HepG2 (cell line): Measurements from ENCODE around the gene GLIS1. TPM values are rescaled to one million over a fixed set of nuclear protein-coding genes. Genes with fewer than 3 reads are reported as not detected.

Experiments
- ATAC-seq: fragments of 200-7000 bp; cut with Tn5 transposase; 3 replicates; pipeline ENCODE4 v1.9.1; 2020; ENCODE audit warnings: mild to moderate bottlenecking, moderate library complexity
- BruUV-seq: library from RNA; stranded (reverse); fragments of 400-500 nt; replicated peaks from 2 replicates; lab custom pipeline; 2021; lab: Mats Ljungman, UMichigan
- CTCF ChIA-PET: fragments of 300-600 bp; formaldehyde crosslinking; extraction: SDS; loops from one replicate; lab custom pipeline; 2021; ENCODE audit warnings: low total read pairs, inconsistent platforms, low intra/inter-chr PET ratio; lab: Yijun Ruan, JAX
- POLR2A ChIA-PET: fragments of 350-600 bp; sonication (Branson Sonifier 250); formaldehyde crosslinking; loops from one replicate; lab custom pipeline; 2020; ENCODE audit warnings: antibody characterized with exemption, inconsistent platforms; lab: Yijun Ruan, JAX
- DNase-seq: peaks from one replicate; pipeline ENCODE4 v3.0.0-alpha.2; 2015; ENCODE audit warnings: low spot score
- FAIRE-seq: peaks from 3 replicates; lab custom pipeline; 2011; peaks lifted over from hg19 to GRCh38; lab: Jason Lieb, UNC
- H2AFZ ChIP-seq: one replicate; pipeline ENCODE4 v1.6.1; 2011; ENCODE audit warnings: low read length, inconsistent platforms
- H3K27ac ChIP-seq: fragments of 300-600 bp; 3 replicates; pipeline ENCODE4 v1.8.0; 2011; ENCODE audit warnings: mixed run types, mild to moderate bottlenecking, mixed read lengths, low read length, inconsistent platforms; ENCODE audit not compliant: insufficient read depth; ENCODE audit errors: extremely low read length
- H3K27me3 ChIP-seq, 2 experiments: fragments of 200-600 bp in 1 of 2; 2 replicates in 1 of 2; 3 replicates in 1 of 2; pipeline versions ENCODE4 v1.6.0 to v1.8.0; 2011; ENCODE audit warnings: low read length in 2 of 2, mild to moderate bottlenecking in 2 of 2, moderate library complexity in 2 of 2, inconsistent platforms in 1 of 2; ENCODE audit not compliant: insufficient read depth in 2 of 2, control insufficient read depth in 1 of 2
- H3K36me3 ChIP-seq, 2 experiments: fragments of 200-600 bp in 1 of 2; replicated peaks in 1 of 2; 2 replicates in 1 of 2; 3 replicates in 1 of 2; pipeline versions ENCODE4 v1.5.1 to v1.8.0; 2011; ENCODE audit warnings: low read length in 2 of 2, inconsistent platforms in 1 of 2; ENCODE audit not compliant: insufficient read depth in 2 of 2, control insufficient read depth in 1 of 2
- H3K4me1 ChIP-seq: 2 replicates; pipeline ENCODE4 v1.5.1; 2012; ENCODE audit warnings: low read length, inconsistent platforms; ENCODE audit not compliant: insufficient read depth
- H3K4me2 ChIP-seq: 2 replicates; pipeline ENCODE4 v1.6.0; 2011; ENCODE audit warnings: low read depth, low read length, inconsistent platforms
- H3K4me3 ChIP-seq, 3 experiments: fragments of 200-600 bp in 1 of 3; sonication (generic), shearing (Covaris generic) in 1 of 3; replicated peaks in 1 of 3; 2 replicates each; pipeline ENCODE4 v1.5.1; 2011 to 2016; ENCODE audit warnings: low read length in 3 of 3, inconsistent platforms in 2 of 3, low read depth in 2 of 3, mild to moderate bottlenecking in 2 of 3, control low read depth in 1 of 3, mixed read lengths in 1 of 3; ENCODE audit not compliant: insufficient read depth in 1 of 3
- H3K79me2 ChIP-seq: one replicate; pipeline ENCODE4 v1.6.1; 2011; ENCODE audit warnings: low read length, inconsistent platforms; ENCODE audit not compliant: insufficient read depth
- H3K9ac ChIP-seq: 2 replicates; pipeline ENCODE4 v1.6.0; 2011; ENCODE audit warnings: mild to moderate bottlenecking, low read depth, low read length, inconsistent platforms; ENCODE audit not compliant: insufficient read depth
- H3K9me3 ChIP-seq: 2 replicates; pipeline ENCODE4 v1.5.1; 2012; ENCODE audit warnings: mild to moderate bottlenecking, low read length
- H4K20me1 ChIP-seq: 2 replicates; pipeline ENCODE4 v1.6.0; 2011; ENCODE audit warnings: inconsistent platforms, mild to moderate bottlenecking, low read length, moderate library complexity; ENCODE audit not compliant: insufficient read depth
- ATF2 ChIP-seq: sonication (generic); formaldehyde crosslinking; IDR thresholded peaks from 2 replicates; pipeline ENCODE4 v1.4.0; 2020; ENCODE audit warnings: missing genetic modification reagents
- BCL3 ChIP-seq: sonication (generic); formaldehyde crosslinking; IDR thresholded peaks from 2 replicates; pipeline ENCODE4 v1.5.1; 2020; ENCODE audit warnings: mild to moderate bottlenecking, missing genetic modification reagents, moderate library complexity
- ELF3 ChIP-seq: IDR thresholded peaks from 2 replicates; pipeline ENCODE4 v1.6.1; 2016; ENCODE audit warnings: missing genetic modification reagents, missing compliant biosample characterization
- ETV6 ChIP-seq: sonication (generic); formaldehyde crosslinking; conservative IDR thresholded peaks from 2 replicates; pipeline ENCODE4 v1.4.0; 2020; ENCODE audit warnings: missing genetic modification reagents
- FOSL2 ChIP-seq: sonication (generic); formaldehyde crosslinking; IDR thresholded peaks from 2 replicates; pipeline ENCODE4 v1.4.0; 2020; ENCODE audit warnings: missing genetic modification reagents
- HOXA9 ChIP-seq: sonication (generic); formaldehyde crosslinking; IDR thresholded peaks from 2 replicates; pipeline ENCODE4 v1.8.1; 2022; ENCODE audit warnings: missing genetic modification reagents, mild to moderate bottlenecking, moderate library complexity, borderline replicate concordance
- MAZ ChIP-seq, 2 experiments: sonication (generic) in 1 of 2; formaldehyde crosslinking in 1 of 2; IDR thresholded peaks; 2 replicates each; pipeline versions ENCODE4 v1.5.0 to v1.6.1; 2012 to 2020; ENCODE audit warnings: low read depth in 2 of 2, mild to moderate bottlenecking in 2 of 2, borderline replicate concordance in 1 of 2, improper control_type of control experiment in 1 of 2, low read length in 1 of 2, missing genetic modification reagents in 1 of 2, moderate library complexity in 1 of 2
- MTA1 ChIP-seq: sonication (generic); formaldehyde crosslinking; IDR thresholded peaks from 2 replicates; pipeline ENCODE4 v1.4.0; 2020; ENCODE audit warnings: missing genetic modification reagents, mild to moderate bottlenecking, borderline replicate concordance
- PLRG1 ChIP-seq: fragments of 450-650 bp; conservative IDR thresholded peaks from 2 replicates; pipeline ENCODE4 v1.6.1; 2016
- TAF15 ChIP-seq: fragments of 200-400 bp; formaldehyde crosslinking; IDR thresholded peaks from one replicate; pipeline ENCODE4 v1.6.1; 2018; ENCODE audit warnings: mild to moderate bottlenecking, low read depth, low read length; ENCODE audit not compliant: poor library complexity, severe bottlenecking
- TEAD3 ChIP-seq: optimal IDR thresholded peaks from 2 replicates; pipeline ENCODE3; 2016; ENCODE audit warnings: borderline replicate concordance
- TGIF2 ChIP-seq: IDR thresholded peaks from 2 replicates; pipeline ENCODE4 v1.6.1; 2016; ENCODE audit warnings: control low read depth, missing compliant biosample characterization
- TOE1 ChIP-seq: sonication (generic); formaldehyde crosslinking; IDR thresholded peaks from 2 replicates; pipeline ENCODE4 v1.4.0; 2020; ENCODE audit warnings: mild to moderate bottlenecking, missing genetic modification reagents
- ZFP62 ChIP-seq: sonication (generic); formaldehyde crosslinking; IDR thresholded peaks from 2 replicates; pipeline ENCODE4 v1.4.0; 2020; ENCODE audit warnings: missing genetic modification reagents
- ZNF503 ChIP-seq: sonication (generic); formaldehyde crosslinking; IDR thresholded peaks from 2 replicates; pipeline ENCODE4 v1.4.0; 2020; ENCODE audit warnings: missing genetic modification reagents
- ZNF616 ChIP-seq: sonication (generic); formaldehyde crosslinking; IDR thresholded peaks from 2 replicates; pipeline ENCODE4 v1.5.0; 2020; ENCODE audit warnings: low read depth, mild to moderate bottlenecking, missing genetic modification reagents
- ZNF644 ChIP-seq: IDR thresholded peaks from 2 replicates; pipeline ENCODE4 v1.6.1; 2016; ENCODE audit warnings: low read depth
- WGBS: methylation state at CpG from one replicate; pipeline ENCODE4 v1.1.6; 2017; ENCODE audit warnings: low lambda C conversion rate; 5-methylcytosine and 5-hydroxymethylcytosine counted together
- in situ Hi-C: cut with HindIII; loops from 2 replicates; pipeline ENCODE4 v1.10.0; 2017; ENCODE audit warnings: low pct_unique_long_range_greater_than_20kb; ENCODE audit not compliant: extremely low pct_ligation_motif_present
- intact Hi-C: fragments of 100-400 bp; cut with micrococcal nuclease; formaldehyde crosslinking; loops from one replicate; pipeline ENCODE4 v1.10.0; 2022; ENCODE audit not compliant: unreplicated experiment
- polyA plus RNA-seq, 8 experiments: library from polyadenylated mRNA; depleted of rRNA in 3 of 8; stranded (reverse) in 7 of 8; unstranded in 1 of 8; fragments of >200 nt; fragmentation: Illumina TruSeq in 4 of 8; extraction: Trizol in 4 of 8; gene quantifications; 2 replicates each; pipeline versions ENCODE4 v1.2.1 to v1.2.3, GENCODE V29; 2011 to 2016; ENCODE audit warnings: low read depth in 4 of 8, missing spikeins in 1 of 8, mixed read lengths in 1 of 8; ENCODE audit not compliant: insufficient read depth in 1 of 8
- total RNA-seq, 5 experiments: library from RNA; depleted of rRNA; stranded (reverse); fragments of >200 nt; fragmentation: Illumina TruSeq; extraction: Trizol; gene quantifications; 2 replicates each; pipeline ENCODE4 v1.2.3, GENCODE V29; 2016; ENCODE audit warnings: low read depth in 1 of 5
- TF ChIP-seq, protein P1 (sequence below): sonication (generic); formaldehyde crosslinking; conservative IDR thresholded peaks from 2 replicates; pipeline ENCODE4 v1.4.0; 2020; ENCODE audit warnings: mild to moderate bottlenecking, missing genetic modification reagents, moderate library complexity

The GLIS1 gene
- total and polyA plus RNA-seq, 2 of the 13 experiments (the other 11 are each of a cell fraction or from before 2014, with no cell fraction given): 0.03 TPM; not detected in 1

GRCh38 chr1:53722025-53722424 lies 16.9 kb downstream of the GLIS1 start:
- intact Hi-C loops: no loop called here
- DNase-seq: no peak
- H3K79me2 ChIP-seq: no peaks in the 10 kb centered on the region
- WGBS: 11% methylated on average over 1 of the region's 1 CpG
- H3K4me2 ChIP-seq: no peak overlapping the region
- ATAC-seq: no peak
- H3K4me3 ChIP-seq: no peak overlapping the region
- POLR2A ChIA-PET: no interaction called here
- no peaks in the 10 kb centered on the region for H3K4me1 ChIP-seq
- no peak overlapping the region for H3K9ac ChIP-seq
- no peaks in the 10 kb centered on the region for H4K20me1 ChIP-seq
- in situ Hi-C loops: no loop called here
- H3K9me3 ChIP-seq: no peaks in the 10 kb centered on the region
- H3K27me3 ChIP-seq: peaks cover 1 to 29% of the 10 kb centered on the region in 2 experiments; a peak in 3 of 5 replicates
- no TSS peak for BruUV-seq
- H3K36me3 ChIP-seq: no peaks in the 10 kb centered on the region
- H2AFZ ChIP-seq: no peak overlapping the region
- no peak for FAIRE-seq
- CTCF ChIA-PET: no interaction called here
- H3K27ac ChIP-seq: no peak overlapping the region
- no peak for TF ChIP-seq ETV6 (CRISPR knock-in tag)
- no peak for TF ChIP-seq ZNF644 (CRISPR knock-in tag)
- no peak for TF ChIP-seq TEAD3 (CRISPR knock-in tag)
- TF ChIP-seq MAZ (IDR thresholded peaks at IDR 0.05; ENCODE audit: borderline replicate concordance, low read depth, low read length): no peak
- no peak for TF ChIP-seq MAZ (CRISPR knock-in tag; IDR thresholded peaks at IDR 0.05; ENCODE audit: low read depth)
- TF ChIP-seq, protein P1, sequence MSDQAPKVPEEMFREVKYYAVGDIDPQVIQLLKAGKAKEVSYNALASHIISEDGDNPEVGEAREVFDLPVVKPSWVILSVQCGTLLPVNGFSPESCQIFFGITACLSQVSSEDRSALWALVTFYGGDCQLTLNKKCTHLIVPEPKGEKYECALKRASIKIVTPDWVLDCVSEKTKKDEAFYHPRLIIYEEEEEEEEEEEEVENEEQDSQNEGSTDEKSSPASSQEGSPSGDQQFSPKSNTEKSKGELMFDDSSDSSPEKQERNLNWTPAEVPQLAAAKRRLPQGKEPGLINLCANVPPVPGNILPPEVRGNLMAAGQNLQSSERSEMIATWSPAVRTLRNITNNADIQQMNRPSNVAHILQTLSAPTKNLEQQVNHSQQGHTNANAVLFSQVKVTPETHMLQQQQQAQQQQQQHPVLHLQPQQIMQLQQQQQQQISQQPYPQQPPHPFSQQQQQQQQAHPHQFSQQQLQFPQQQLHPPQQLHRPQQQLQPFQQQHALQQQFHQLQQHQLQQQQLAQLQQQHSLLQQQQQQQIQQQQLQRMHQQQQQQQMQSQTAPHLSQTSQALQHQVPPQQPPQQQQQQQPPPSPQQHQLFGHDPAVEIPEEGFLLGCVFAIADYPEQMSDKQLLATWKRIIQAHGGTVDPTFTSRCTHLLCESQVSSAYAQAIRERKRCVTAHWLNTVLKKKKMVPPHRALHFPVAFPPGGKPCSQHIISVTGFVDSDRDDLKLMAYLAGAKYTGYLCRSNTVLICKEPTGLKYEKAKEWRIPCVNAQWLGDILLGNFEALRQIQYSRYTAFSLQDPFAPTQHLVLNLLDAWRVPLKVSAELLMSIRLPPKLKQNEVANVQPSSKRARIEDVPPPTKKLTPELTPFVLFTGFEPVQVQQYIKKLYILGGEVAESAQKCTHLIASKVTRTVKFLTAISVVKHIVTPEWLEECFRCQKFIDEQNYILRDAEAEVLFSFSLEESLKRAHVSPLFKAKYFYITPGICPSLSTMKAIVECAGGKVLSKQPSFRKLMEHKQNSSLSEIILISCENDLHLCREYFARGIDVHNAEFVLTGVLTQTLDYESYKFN (CRISPR knock-in tag): no peak
- no peak for TF ChIP-seq HOXA9
- no peak for TF ChIP-seq ZFP62
- no peak for TF ChIP-seq BCL3 (CRISPR knock-in tag)
- TF ChIP-seq ZNF616 (CRISPR knock-in tag): no peak
- TF ChIP-seq PLRG1: no peak
- TF ChIP-seq ELF3 (CRISPR knock-in tag): no peak
- no peak for TF ChIP-seq TOE1 (CRISPR knock-in tag)
- TF ChIP-seq ZNF503 (CRISPR knock-in tag): no peak
- TF ChIP-seq TAF15: no peak
- no peak for TF ChIP-seq MTA1
- no peak for TF ChIP-seq ATF2
- no peak for TF ChIP-seq FOSL2 (CRISPR knock-in tag)
- TF ChIP-seq TGIF2 (CRISPR knock-in tag): no peak
